GM21515 (cell line): ENCODE measurements around the gene EPN1.

Source experiments
- ATAC-seq: cut with Tn5 transposase; IDR thresholded peaks from one replicate; pipeline ENCODE4 v1.9.1; 2021; ENCODE audit not compliant: unreplicated experiment

The EPN1 gene

GRCh38 chr19:55691561-55692481, 16.8 kb downstream of the EPN1 start:
- no peak for ATAC-seq

- no peak for ATAC-seq
These were observed 17.7 kb downstream of the EPN1 start for GRCh38 chr19:55692681-55693081.

GRCh38 chr19:55693336-55693974, 18.4 kb downstream of the EPN1 start:
- ATAC-seq, result no peak

GRCh38 chr19:55694241-55694655, 19.2 kb downstream of the EPN1 start:
- no peak for ATAC-seq

GRCh38 chr19:55694656-55695491, 19.8 kb downstream of the EPN1 start:
- ATAC-seq, result no peak

GRCh38 chr19:55695511-55696290, 20.7 kb downstream of the EPN1 start:
- no peak for ATAC-seq

GRCh38 chr19:55696301-55697068, 21.5 kb downstream of the EPN1 start:
- ATAC-seq, result no peak

- ATAC-seq, result no peak
These were observed 22.0 kb downstream of the EPN1 start for GRCh38 chr19:55697069-55697440.

- no peak for ATAC-seq
These were observed 22.7 kb downstream of the EPN1 start for GRCh38 chr19:55697698-55698097.

GRCh38 chr19:55698256-55698655, 23.2 kb downstream of the EPN1 start:
- ATAC-seq, result no peak

GRCh38 chr19:55699221-55699620, 24.2 kb downstream of the EPN1 start:
- no peak for ATAC-seq

- ATAC-seq, result no peak
These were observed 25.8 kb downstream of the EPN1 start for GRCh38 chr19:55700813-55701212.

- ATAC-seq, result no peak
These were observed 27.2 kb downstream of the EPN1 start for GRCh38 chr19:55702131-55702627.

GRCh38 chr19:55703790-55704215, 28.8 kb downstream of the EPN1 start:
- no peak for ATAC-seq

GRCh38 chr19:55704494-55705245, 29.6 kb downstream of the EPN1 start:
- no peak for ATAC-seq

- no peak for ATAC-seq
These were observed 30.9 kb downstream of the EPN1 start for GRCh38 chr19:55705972-55706371.

GRCh38 chr19:55711719-55712118, 36.7 kb downstream of the EPN1 start:
- ATAC-seq, result no peak

GRCh38 chr19:55712804-55713631, 38.0 kb downstream of the EPN1 start:
- ATAC-seq, result no peak
